ENCODE results near the gene SLC25A33. TPM values are rescaled to one million over a fixed set of nuclear protein-coding genes. Genes with fewer than 3 reads are reported as not detected.

The SLC25A33 gene, protein sequence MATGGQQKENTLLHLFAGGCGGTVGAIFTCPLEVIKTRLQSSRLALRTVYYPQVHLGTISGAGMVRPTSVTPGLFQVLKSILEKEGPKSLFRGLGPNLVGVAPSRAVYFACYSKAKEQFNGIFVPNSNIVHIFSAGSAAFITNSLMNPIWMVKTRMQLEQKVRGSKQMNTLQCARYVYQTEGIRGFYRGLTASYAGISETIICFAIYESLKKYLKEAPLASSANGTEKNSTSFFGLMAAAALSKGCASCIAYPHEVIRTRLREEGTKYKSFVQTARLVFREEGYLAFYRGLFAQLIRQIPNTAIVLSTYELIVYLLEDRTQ
- 6.8 TPM for total RNA-seq

DNA sequence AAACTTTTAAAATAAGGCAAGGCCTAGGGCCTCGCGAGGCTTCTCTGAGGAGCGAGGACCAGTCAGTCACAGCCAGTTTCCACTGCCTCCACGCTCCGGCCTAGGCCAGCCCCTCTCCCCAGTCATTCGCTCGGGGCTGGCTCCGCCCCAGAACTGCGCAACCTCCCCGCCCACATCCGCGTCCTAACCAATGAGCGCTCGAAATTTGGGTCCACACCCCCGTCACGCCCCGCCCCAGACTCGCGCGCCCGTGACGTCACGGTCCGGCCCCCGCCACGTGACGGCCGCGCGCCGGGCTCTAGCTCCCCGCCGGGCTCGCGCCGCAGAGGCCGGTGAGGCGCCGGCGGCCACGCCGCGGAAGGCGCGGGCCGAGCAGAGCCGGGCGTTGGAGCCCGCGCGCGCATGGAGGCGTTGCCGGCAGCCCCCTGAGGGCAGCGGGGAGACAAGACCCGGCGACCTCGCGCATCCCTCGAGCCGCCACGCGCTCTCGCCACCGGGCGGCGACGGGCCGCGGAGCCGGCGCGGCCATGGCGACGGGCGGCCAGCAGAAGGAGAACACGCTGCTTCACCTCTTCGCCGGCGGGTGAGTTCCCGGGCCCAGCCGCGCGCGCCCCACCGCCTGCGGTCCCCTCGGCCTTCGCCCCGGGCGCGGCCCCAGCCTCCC, at the start of gene SLC25A33:
SLC25A33 (plus strand) TSS at position 301 of the 664 bp plus-strand sequence; CDS start at position 528, 227 bp downstream.

DNA sequence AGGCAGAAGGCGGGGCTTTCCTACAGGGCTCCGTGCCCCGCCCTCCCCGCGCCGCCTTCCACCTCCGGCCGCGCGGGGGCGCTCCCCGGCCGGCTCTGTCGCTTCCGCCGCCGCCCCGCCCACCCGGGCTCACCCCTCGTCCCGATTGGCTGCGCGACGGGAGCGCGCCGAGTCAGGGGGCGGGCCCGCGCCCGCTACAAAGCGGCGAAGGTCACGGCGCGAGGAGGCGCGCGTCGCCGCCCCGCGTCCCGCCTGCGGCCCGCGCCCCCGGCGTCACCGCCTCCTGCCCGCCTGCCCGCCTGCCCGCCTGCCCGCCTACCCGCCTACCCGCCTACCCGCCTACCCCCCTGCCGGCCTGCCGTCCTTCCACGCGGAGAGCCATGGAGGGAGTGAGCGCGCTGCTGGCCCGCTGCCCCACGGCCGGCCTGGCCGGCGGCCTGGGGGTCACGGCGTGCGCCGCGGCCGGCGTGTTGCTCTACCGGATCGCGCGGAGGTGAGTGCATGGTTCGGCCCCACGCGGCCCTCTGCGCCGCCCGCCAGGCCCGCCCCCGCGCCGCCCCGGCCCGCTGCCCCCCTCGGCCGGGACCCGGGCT, 49.4 kb downstream of the SLC25A33 start, which contains the start of gene TMEM201:
TMEM201 (plus strand) TSS at position 361 of the 593 bp plus-strand sequence; CDS start at position 381, 20 bp downstream.

Other genes with a start within 250 kb of the SLC25A33 start
- gene SPSB1, start 246.6 kb upstream of the SLC25A33 start, total RNA-seq: 8.8 TPM
- gene TMEM201, start 49.4 kb downstream of the SLC25A33 start, total RNA-seq: 23.1 TPM
- 13.8 TPM for gene PIK3CD, start 112.3 kb downstream of the SLC25A33 start, total RNA-seq

Data from metanephros (tissue), 1 donor.